ENCODE results near the gene KTN1. TPM values are rescaled to one million over a fixed set of nuclear protein-coding genes. Genes with fewer than 3 reads are reported as not detected.

Gene KTN1
- total and polyA plus RNA-seq, 2 experiments from 2014 or later, result 119 to 225 TPM

GRCh38 chr14:55599250-55599879 lies 19.4 kb downstream of the KTN1 start:
- H3K36me3 ChIP-seq (ENCODE audit: low read depth), result no peaks in the 10 kb centered on the region
- H4K20me1 ChIP-seq (ENCODE audit: insufficient read depth), result peaks cover 4% of the 10 kb centered on the region; the same call in 1 of the 2 replicates
- in situ Hi-C loops (cut with MboI), result no loop called here
- H3F3A ChIP-seq (ENCODE audit: insufficient read depth), result peaks cover 22% of the 10 kb centered on the region
- no peaks in the 10 kb centered on the region for H3K9me2 ChIP-seq (ENCODE audit: insufficient read depth)
- no peak overlapping the region for H3K4me3 ChIP-seq
- DNase-seq, result no peak
- no peak for TF ChIP-seq EZH2 (IDR thresholded peaks at IDR 0.05; ENCODE audit: insufficient read depth, poor library complexity, severe bottlenecking)
- TF ChIP-seq EZH2phosphoT487 (IDR thresholded peaks at IDR 0.05; ENCODE audit: insufficient read depth, low read depth), result no peak
- no peak overlapping the region for H2AFZ ChIP-seq
- H3K4me2 ChIP-seq (ENCODE audit: unreplicated experiment), result no peak overlapping the region
- H3K27me3 ChIP-seq (replicated peaks; ENCODE audit: insufficient read depth), result no peaks in the 10 kb centered on the region
- no peak overlapping the region for H3K9ac ChIP-seq
- H3K9me3 ChIP-seq (ENCODE audit: low read depth), result no peaks in the 10 kb centered on the region
- peaks cover 99% of the 10 kb centered on the region for H3K79me2 ChIP-seq (ENCODE audit: insufficient read depth)
- H3K4me1 ChIP-seq (ENCODE audit: insufficient read depth), result peaks cover 17% of the 10 kb centered on the region
- H3K27ac ChIP-seq, result no peak overlapping the region
- 90 to 91% methylated on average over 14 of the region's 14 CpGs for WGBS, 2 experiments (ENCODE audit: low coverage in 1 of 2, low lambda C conversion rate in 2 of 2, missing lambda C conversion rate in 2 of 2)

- H3F3A ChIP-seq (ENCODE audit: insufficient read depth), result peaks cover 22% of the 10 kb centered on the region
- DNase-seq, result peak; percentile 69
- no peaks in the 10 kb centered on the region for H3K9me2 ChIP-seq (ENCODE audit: insufficient read depth)
- H3K27me3 ChIP-seq (replicated peaks; ENCODE audit: insufficient read depth), result no peaks in the 10 kb centered on the region
- peak overlapping the region; percentile 52 for H3K27ac ChIP-seq
- peaks cover 99% of the 10 kb centered on the region for H3K79me2 ChIP-seq (ENCODE audit: insufficient read depth)
- peak overlapping the region; percentile 36 for H3K4me2 ChIP-seq (ENCODE audit: unreplicated experiment)
- no peaks in the 10 kb centered on the region for H3K9me3 ChIP-seq (ENCODE audit: low read depth)
- TF ChIP-seq EZH2phosphoT487 (IDR thresholded peaks at IDR 0.05; ENCODE audit: insufficient read depth, low read depth) (no peak), EZH2 (IDR thresholded peaks at IDR 0.05; ENCODE audit: insufficient read depth, poor library complexity, severe bottlenecking) (no peak)
- no peak overlapping the region for H2AFZ ChIP-seq
- in situ Hi-C loops (cut with MboI), result no loop called here
- H4K20me1 ChIP-seq (ENCODE audit: insufficient read depth), result peaks cover 4% of the 10 kb centered on the region; the same call in 1 of the 2 replicates
- H3K9ac ChIP-seq, result 0 out of 2 replicates have a peak overlapping the region, but pooled peaks have one; percentile 4
- WGBS, 2 experiments (ENCODE audit: low coverage in 1 of 2, low lambda C conversion rate in 2 of 2, missing lambda C conversion rate in 2 of 2), result 57 to 58% methylated on average over 5 of the region's 5 CpGs
- no peaks in the 10 kb centered on the region for H3K36me3 ChIP-seq (ENCODE audit: low read depth)
- peak overlapping the region; percentile 7 for H3K4me3 ChIP-seq
- H3K4me1 ChIP-seq (ENCODE audit: insufficient read depth), result peaks cover 25% of the 10 kb centered on the region
These were observed 21.0 kb downstream of the KTN1 start for GRCh38 chr14:55600784-55601561.

GRCh38 chr14:55603401-55603953 lies 23.5 kb downstream of the KTN1 start:
- 95 to 98% methylated on average over 4 of the region's 4 CpGs for WGBS, 2 experiments (ENCODE audit: low coverage in 1 of 2, low lambda C conversion rate in 2 of 2, missing lambda C conversion rate in 2 of 2)
- Histone ChIP-seq H3K4me2 (ENCODE audit: unreplicated experiment) (no peak overlapping the region), H3K9ac (no peak overlapping the region), H3K9me3 (ENCODE audit: low read depth) (no peaks in the 10 kb centered on the region), H3K9me2 (ENCODE audit: insufficient read depth) (no peaks in the 10 kb centered on the region), H4K20me1 (ENCODE audit: insufficient read depth) (peaks cover 4% of the 10 kb centered on the region; the same call in 1 of the 2 replicates), H3K27me3 (replicated peaks; ENCODE audit: insufficient read depth) (no peaks in the 10 kb centered on the region), H3K4me3 (no peak overlapping the region), H2AFZ (no peak overlapping the region), H3F3A (ENCODE audit: insufficient read depth) (peaks cover 22% of the 10 kb centered on the region), H3K27ac (no peak overlapping the region), H3K79me2 (ENCODE audit: insufficient read depth) (peaks cover 99% of the 10 kb centered on the region), H3K4me1 (ENCODE audit: insufficient read depth) (peaks cover 42% of the 10 kb centered on the region), H3K36me3 (ENCODE audit: low read depth) (no peaks in the 10 kb centered on the region)
- in situ Hi-C loops (cut with MboI), result no loop called here
- TF ChIP-seq EZH2 (IDR thresholded peaks at IDR 0.05; ENCODE audit: insufficient read depth, poor library complexity, severe bottlenecking), result no peak
- no peak for TF ChIP-seq EZH2phosphoT487 (IDR thresholded peaks at IDR 0.05; ENCODE audit: insufficient read depth, low read depth)
- DNase-seq, result no peak

- TF ChIP-seq EZH2phosphoT487 (IDR thresholded peaks at IDR 0.05; ENCODE audit: insufficient read depth, low read depth) (no peak), EZH2 (IDR thresholded peaks at IDR 0.05; ENCODE audit: insufficient read depth, poor library complexity, severe bottlenecking) (no peak)
- Histone ChIP-seq H3K4me1 (ENCODE audit: insufficient read depth) (peaks cover 49% of the 10 kb centered on the region), H3K9me3 (ENCODE audit: low read depth) (no peaks in the 10 kb centered on the region), H3F3A (ENCODE audit: insufficient read depth) (peaks cover 27% of the 10 kb centered on the region), H3K9me2 (ENCODE audit: insufficient read depth) (no peaks in the 10 kb centered on the region), H3K27ac (no peak overlapping the region), H2AFZ (no peak overlapping the region), H3K36me3 (ENCODE audit: low read depth) (no peaks in the 10 kb centered on the region), H3K4me3 (no peak overlapping the region), H3K79me2 (ENCODE audit: insufficient read depth) (peaks cover 99% of the 10 kb centered on the region), H4K20me1 (ENCODE audit: insufficient read depth) (peaks cover 8% of the 10 kb centered on the region; the same call in 1 of the 2 replicates), H3K4me2 (ENCODE audit: unreplicated experiment) (no peak overlapping the region), H3K27me3 (replicated peaks; ENCODE audit: insufficient read depth) (no peaks in the 10 kb centered on the region), H3K9ac (no peak overlapping the region)
- in situ Hi-C loops (cut with MboI), result no loop called here
- DNase-seq, result no peak
These were observed 24.5 kb downstream of the KTN1 start for GRCh38 chr14:55604488-55604887.

Data from GM23248 (cell line).